KOPT-K1 (cell line): ENCODE results near the gene ZNF214.
"Not testable (repeated sequence)": the region's sequence is repeated elsewhere in the genome, so short reads cannot be mapped to it uniquely, and the experiment has no call there.

ENCODE experiments used
- H3K27ac ChIP-seq: fragments of 200-600 bp; sonication (generic); 2 replicates; pipeline ENCODE4 v1.5.1; 2016; ENCODE audit warnings: antibody characterized with exemption, mild to moderate bottlenecking, low read depth, low read length; ENCODE audit not compliant: poor library complexity, severe bottlenecking
- H3K36me3 ChIP-seq: fragments of 200-600 bp; sonication (generic); 2 replicates; pipeline ENCODE4 v1.5.1; 2017; ENCODE audit warnings: antibody characterized with exemption, mild to moderate bottlenecking, low read length, moderate library complexity; ENCODE audit not compliant: insufficient read depth
- H3K9me3 ChIP-seq: fragments of 200-600 bp; sonication (generic); 2 replicates; pipeline ENCODE4 v1.5.1; 2017; ENCODE audit warnings: antibody characterized with exemption, low read length, mild to moderate bottlenecking; ENCODE audit not compliant: insufficient read depth, poor library complexity, severe bottlenecking

ZNF214 gene

GRCh38 chr11:7014118-7014517 lies 6.0 kb downstream of the ZNF214 start:
- H3K9me3 ChIP-seq: no peaks in the 10 kb centered on the region
- H3K27ac ChIP-seq: no peak overlapping the region

GRCh38 chr11:7004482-7004881 lies 15.7 kb downstream of the ZNF214 start:
- no peaks in the 10 kb centered on the region for H3K9me3 ChIP-seq
- H3K27ac ChIP-seq: no peak overlapping the region
- no peaks in the 10 kb centered on the region; the same call in 1 of the 2 replicates for H3K36me3 ChIP-seq

More at GRCh38 chr11:7014118-7014517, 6.0 kb downstream of the ZNF214 start:
- no peaks in the 10 kb centered on the region for H3K36me3 ChIP-seq

GRCh38 chr11:6995703-6996102 lies 24.4 kb downstream of the ZNF214 start:
- H3K36me3 ChIP-seq: no peaks in the 10 kb centered on the region; the same call in 1 of the 2 replicates
- no peaks in the 10 kb centered on the region for H3K9me3 ChIP-seq
- H3K27ac ChIP-seq: no peak overlapping the region

- Histone ChIP-seq H3K9me3 (no peaks in the 10 kb centered on the region), H3K36me3 (no peaks in the 10 kb centered on the region), H3K27ac (no peak overlapping the region)
These were observed 27.4 kb downstream of the ZNF214 start for GRCh38 chr11:6992457-6993417.

GRCh38 chr11:6992026-6992425 lies 28.1 kb downstream of the ZNF214 start:
- Histone ChIP-seq H3K9me3 (no peaks in the 10 kb centered on the region), H3K27ac (no peak overlapping the region), H3K36me3 (no peaks in the 10 kb centered on the region)

- no peak overlapping the region for H3K27ac ChIP-seq
- no peaks in the 10 kb centered on the region for H3K36me3 ChIP-seq
- H3K9me3 ChIP-seq: no peaks in the 10 kb centered on the region
These were observed 28.9 kb downstream of the ZNF214 start for GRCh38 chr11:6991227-6991626.

GRCh38 chr11:6988506-6988905 lies 31.6 kb downstream of the ZNF214 start:
- Histone ChIP-seq H3K9me3 (no peaks in the 10 kb centered on the region), H3K27ac (no peak overlapping the region), H3K36me3 (no peaks in the 10 kb centered on the region)

GRCh38 chr11:6986487-6986886 lies 33.7 kb downstream of the ZNF214 start:
- Histone ChIP-seq H3K36me3 (no peaks in the 10 kb centered on the region), H3K27ac (no peak overlapping the region), H3K9me3 (no peaks in the 10 kb centered on the region)

- Histone ChIP-seq H3K36me3 (no peaks in the 10 kb centered on the region), H3K27ac (no peak overlapping the region), H3K9me3 (no peaks in the 10 kb centered on the region)
These were observed 40.8 kb downstream of the ZNF214 start for GRCh38 chr11:6979365-6979764.

- H3K36me3 ChIP-seq, H3K9me3 ChIP-seq, H3K27ac ChIP-seq: not testable (repeated sequence)
These were observed 50.3 kb downstream of the ZNF214 start for GRCh38 chr11:6969854-6970253.

GRCh38 chr11:6968816-6969215 lies 51.3 kb downstream of the ZNF214 start:
- Histone ChIP-seq H3K9me3 (no peaks in the 10 kb centered on the region), H3K36me3 (no peaks in the 10 kb centered on the region), H3K27ac (no peak overlapping the region)

GRCh38 chr11:6962673-6963072 lies 57.5 kb downstream of the ZNF214 start:
- H3K27ac ChIP-seq: no peak overlapping the region

GRCh38 chr11:6962141-6962540 lies 58.0 kb downstream of the ZNF214 start:
- Histone ChIP-seq H3K27ac (no peak overlapping the region), H3K36me3 (peaks cover 25% of the 10 kb centered on the region; the same call in 1 of the 2 replicates), H3K9me3 (no peaks in the 10 kb centered on the region)

More at GRCh38 chr11:6962673-6963072, 57.5 kb downstream of the ZNF214 start:
- Histone ChIP-seq H3K36me3 (peaks cover 21% of the 10 kb centered on the region; the same call in 1 of the 2 replicates), H3K9me3 (no peaks in the 10 kb centered on the region)

GRCh38 chr11:6954248-6954647 lies 65.9 kb downstream of the ZNF214 start:
- H3K9me3 ChIP-seq, H3K27ac ChIP-seq: not testable (repeated sequence)
- peaks cover 32% of the 10 kb centered on the region for H3K36me3 ChIP-seq
